BLaER1 treated with 17β-estradiol and CSF1 and Interleukin-3, amounts not matched to agents 10 nM and 100 nM (cell line): ENCODE data around the gene PELO.

Experiments used
- H3K27ac ChIP-seq, 11 experiments: shearing (Covaris generic); formaldehyde crosslinking; 2 replicates each; pipeline ENCODE4 v1.8.1; 2022
- H3K27me3 ChIP-seq, 11 experiments: shearing (Covaris generic); formaldehyde crosslinking; 2 replicates each; pipeline ENCODE4 v1.8.1; 2022
- H3K36me3 ChIP-seq, 11 experiments: shearing (Covaris generic); formaldehyde crosslinking; 2 replicates each; pipeline ENCODE4 v1.8.1; 2022
- H3K4me1 ChIP-seq, 10 experiments: shearing (Covaris generic); formaldehyde crosslinking; 2 replicates each; pipeline ENCODE4 v1.8.1; 2022
- H3K4me2 ChIP-seq, 11 experiments: shearing (Covaris generic); formaldehyde crosslinking; 2 replicates each; pipeline ENCODE4 v1.8.1; 2022
- H3K4me3 ChIP-seq, 10 experiments: shearing (Covaris generic); formaldehyde crosslinking; 2 replicates each; pipeline ENCODE4 v1.8.1; 2022
- H3K9ac ChIP-seq, 11 experiments: shearing (Covaris generic); formaldehyde crosslinking; 2 replicates each; pipeline ENCODE4 v1.8.1; 2022
- H3K9me3 ChIP-seq, 11 experiments: shearing (Covaris generic); formaldehyde crosslinking; replicated peaks in 1 of 11; 2 replicates each; pipeline ENCODE4 v1.8.1; 2022
- H4K20me1 ChIP-seq, 11 experiments: shearing (Covaris generic); formaldehyde crosslinking; 2 replicates each; pipeline ENCODE4 v1.8.1; 2022
- Cebpa-rat ChIP-seq, 11 experiments: shearing (Covaris generic); IDR thresholded peaks; 2 replicates each; pipeline ENCODE4 v1.8.1; 2022

PELO gene

GRCh38 chr5:52800394-52801213 is 12.9 kb downstream of the PELO start:
- Histone ChIP-seq H3K27me3 (no peaks in the 10 kb centered on the region), H3K36me3 (peaks cover 0 to 44% (median 14%) of the 10 kb centered on the region in 11 experiments; a peak in 12 of 22 replicates), H3K4me2 (peak overlapping the region; percentile 85 to 98 (median 93)), H3K4me1 (peaks cover 38 to 67% (median 47%) of the 10 kb centered on the region in 10 experiments), H3K27ac (peak overlapping the region; percentile 72 to 95 (median 89)), H4K20me1 (peaks cover 0 to 40% (median 6%) of the 10 kb centered on the region in 11 experiments; a peak in 9 of 22 replicates), H3K4me3 (peak overlapping the region; percentile 64 to 82 (median 77)), H3K9me3 (no peaks in the 10 kb centered on the region), H3K9ac (peak overlapping the region; percentile 78 to 89 (median 85))
- TF ChIP-seq Cebpa-rat (IDR thresholded peaks at IDR 0.05): no peak

GRCh38 chr5:52801329-52801728 is 13.6 kb downstream of the PELO start:
- TF ChIP-seq Cebpa-rat (IDR thresholded peaks at IDR 0.05): no peak
- Histone ChIP-seq H4K20me1 (peaks cover 0 to 41% (median 6%) of the 10 kb centered on the region in 11 experiments; a peak in 9 of 22 replicates), H3K4me3 (peak overlapping the region; percentile 64 to 82 (median 77)), H3K4me1 (peaks cover 38 to 71% (median 48%) of the 10 kb centered on the region in 10 experiments), H3K9me3 (no peaks in the 10 kb centered on the region), H3K27ac (peak overlapping the region; percentile 72 to 95 (median 89); a peak in 18 of 22 replicates), H3K27me3 (no peaks in the 10 kb centered on the region), H3K36me3 (peaks cover 0 to 44% (median 14%) of the 10 kb centered on the region in 11 experiments; a peak in 12 of 22 replicates), H3K9ac (peak overlapping the region; percentile 78 to 89 (median 85)), H3K4me2 (peak overlapping the region; percentile 85 to 98 (median 93))

GRCh38 chr5:52802272-52802973 is 14.7 kb downstream of the PELO start:
- Histone ChIP-seq H3K27me3 (no peaks in the 10 kb centered on the region), H3K9me3 (no peaks in the 10 kb centered on the region), H3K4me2 (peak overlapping the region; percentile 85 to 98 (median 93)), H3K27ac (no peak overlapping the region; a peak in 2 of 22 replicates), H4K20me1 (peaks cover 0 to 41% (median 6%) of the 10 kb centered on the region in 11 experiments; a peak in 9 of 22 replicates), H3K4me1 (peaks cover 38 to 70% (median 48%) of the 10 kb centered on the region in 10 experiments), H3K36me3 (peaks cover 0 to 44% (median 14%) of the 10 kb centered on the region in 11 experiments; a peak in 12 of 22 replicates), H3K9ac (peak overlapping the region in 6 of 11 experiments; percentile 43 to 86 (median 83); a peak in 10 of 22 replicates), H3K4me3 (peak overlapping the region; percentile 64 to 82 (median 77); a peak in 18 of 20 replicates)
- TF ChIP-seq Cebpa-rat (IDR thresholded peaks at IDR 0.05): no peak

- peak overlapping the region; percentile 85 to 98 (median 93); a peak in 20 of 22 replicates for H3K4me2 ChIP-seq
- H3K4me3 ChIP-seq: peak overlapping the region in 9 of 10 experiments; percentile 64 to 82 (median 77); a peak in 13 of 20 replicates
- TF ChIP-seq Cebpa-rat (IDR thresholded peaks at IDR 0.05): no peak
- no peaks in the 10 kb centered on the region for H3K9me3 ChIP-seq
- peaks cover 0 to 44% (median 14%) of the 10 kb centered on the region in 11 experiments; a peak in 12 of 22 replicates for H3K36me3 ChIP-seq
- peaks cover 38 to 69% (median 48%) of the 10 kb centered on the region in 10 experiments for H3K4me1 ChIP-seq
- H3K27me3 ChIP-seq: no peaks in the 10 kb centered on the region
- peaks cover 0 to 41% (median 6%) of the 10 kb centered on the region in 11 experiments; a peak in 9 of 22 replicates for H4K20me1 ChIP-seq
- H3K9ac ChIP-seq: no peak overlapping the region
- H3K27ac ChIP-seq: no peak overlapping the region
These were observed 15.2 kb downstream of the PELO start for GRCh38 chr5:52802974-52803336.

- peak overlapping the region in 1 of 11 experiments; percentile 18; a peak in 1 of 22 replicates for H3K27ac ChIP-seq
- H3K27me3 ChIP-seq: no peaks in the 10 kb centered on the region
- no peak overlapping the region for H3K4me3 ChIP-seq
- H3K36me3 ChIP-seq: peaks cover 0 to 44% (median 14%) of the 10 kb centered on the region in 11 experiments; a peak in 12 of 22 replicates
- no peak for TF ChIP-seq Cebpa-rat (IDR thresholded peaks at IDR 0.05)
- no peaks in the 10 kb centered on the region for H3K9me3 ChIP-seq
- peaks cover 26 to 64% (median 38%) of the 10 kb centered on the region in 10 experiments for H3K4me1 ChIP-seq
- H3K9ac ChIP-seq: no peak overlapping the region
- H3K4me2 ChIP-seq: peak overlapping the region in 6 of 11 experiments; percentile 4 to 54 (median 34); a peak in 8 of 22 replicates
- H4K20me1 ChIP-seq: peaks cover 0 to 41% (median 6%) of the 10 kb centered on the region in 11 experiments; a peak in 9 of 22 replicates
These were observed 16.7 kb downstream of the PELO start for GRCh38 chr5:52804387-52804791.

- no peaks in the 10 kb centered on the region for H3K9me3 ChIP-seq
- H3K9ac ChIP-seq: no peak overlapping the region
- H3K4me3 ChIP-seq: no peak overlapping the region
- no peak for TF ChIP-seq Cebpa-rat (IDR thresholded peaks at IDR 0.05)
- peaks cover 26 to 70% (median 44%) of the 10 kb centered on the region in 10 experiments for H3K4me1 ChIP-seq
- peak overlapping the region in 1 of 11 experiments; percentile 18; a peak in 1 of 22 replicates for H3K27ac ChIP-seq
- no peaks in the 10 kb centered on the region for H3K27me3 ChIP-seq
- H3K36me3 ChIP-seq: peaks cover 0 to 44% (median 14%) of the 10 kb centered on the region in 11 experiments; a peak in 12 of 22 replicates
- H4K20me1 ChIP-seq: peaks cover 0 to 41% (median 6%) of the 10 kb centered on the region in 11 experiments; a peak in 9 of 22 replicates
- peak overlapping the region in 5 of 11 experiments; percentile 12 to 54 (median 42); a peak in 9 of 22 replicates for H3K4me2 ChIP-seq
These were observed 17.3 kb downstream of the PELO start for GRCh38 chr5:52804981-52805380.

- TF ChIP-seq Cebpa-rat (IDR thresholded peaks at IDR 0.05): no peak
- H3K27ac ChIP-seq: no peak overlapping the region
- no peaks in the 10 kb centered on the region for H3K9me3 ChIP-seq
- H3K36me3 ChIP-seq: peaks cover 0 to 44% (median 14%) of the 10 kb centered on the region in 11 experiments; a peak in 12 of 22 replicates
- peaks cover 0 to 41% (median 6%) of the 10 kb centered on the region in 11 experiments; a peak in 9 of 22 replicates for H4K20me1 ChIP-seq
- H3K27me3 ChIP-seq: no peaks in the 10 kb centered on the region
- no peak overlapping the region for H3K9ac ChIP-seq
- H3K4me3 ChIP-seq: no peak overlapping the region
- peak overlapping the region in 4 of 11 experiments; percentile 24 to 54 (median 48); a peak in 5 of 22 replicates for H3K4me2 ChIP-seq
- peaks cover 22 to 74% (median 48%) of the 10 kb centered on the region in 10 experiments for H3K4me1 ChIP-seq
These were observed 17.9 kb downstream of the PELO start for GRCh38 chr5:52805615-52806014.

- Histone ChIP-seq H3K9me3 (no peaks in the 10 kb centered on the region), H3K9ac (no peak overlapping the region), H3K4me1 (peaks cover 8 to 74% (median 50%) of the 10 kb centered on the region in 10 experiments; a peak in 19 of 20 replicates), H3K36me3 (peaks cover 0 to 35% (median 9%) of the 10 kb centered on the region in 11 experiments; a peak in 12 of 22 replicates), H4K20me1 (peaks cover 0 to 31% (median 0%) of the 10 kb centered on the region in 11 experiments; a peak in 7 of 22 replicates), H3K4me2 (no peak overlapping the region), H3K27ac (no peak overlapping the region), H3K4me3 (no peak overlapping the region), H3K27me3 (no peaks in the 10 kb centered on the region)
- no peak for TF ChIP-seq Cebpa-rat (IDR thresholded peaks at IDR 0.05)
These were observed 19.3 kb downstream of the PELO start for GRCh38 chr5:52807037-52807436.
